Mesothelial cell of epicardium (in vitro differentiated cells): ENCODE results near the gene OSBPL2. TPM values are rescaled to one million over a fixed set of nuclear protein-coding genes. Genes with fewer than 3 reads are reported as not detected.
A peak's percentile ranks its signal among the peaks of the same experiment; 100 is the strongest.

Experiments used
- DNase-seq, 2 experiments: peaks; one replicate each; pipeline ENCODE4 v3.0.0; 2021; ENCODE audit warnings: low spot score in 2 of 2; ENCODE audit not compliant: unreplicated experiment in 2 of 2
- H3K27ac Mint-ChIP-seq: 2 replicates; pipeline ENCODE4 v1.8.0; 2021; ENCODE audit warnings: mixed read lengths
- H3K27me3 Mint-ChIP-seq: 2 replicates; pipeline ENCODE4 v1.8.0; 2021; ENCODE audit warnings: low read depth, mixed read lengths
- H3K36me3 Mint-ChIP-seq: 2 replicates; pipeline ENCODE4 v1.8.0; 2021; ENCODE audit warnings: mixed read lengths
- H3K4me1 Mint-ChIP-seq: 2 replicates; pipeline ENCODE4 v1.8.0; 2021; ENCODE audit warnings: mixed read lengths
- H3K4me3 Mint-ChIP-seq: 2 replicates; pipeline ENCODE4 v1.8.0; 2021; ENCODE audit warnings: mild to moderate bottlenecking, moderate library complexity, mixed read lengths
- H3K9me3 Mint-ChIP-seq: 2 replicates; pipeline ENCODE4 v1.8.0; 2021; ENCODE audit warnings: mixed read lengths
- CTCF ChIP-seq: fragments of 200-600 bp; sonication (generic); IDR thresholded peaks from one replicate; pipeline ENCODE4 v1.5.0; 2021; ENCODE audit warnings: antibody characterized with exemption; ENCODE audit not compliant: unreplicated experiment
- total RNA-seq: library from RNA; stranded (reverse); gene quantifications from 3 replicates; pipeline ENCODE4 v1.2.1, GENCODE V29; 2021

Gene OSBPL2
- total RNA-seq, 1 donor from 2014 or later, result 57.7 TPM

GRCh38 chr20:62306414-62307187, 68.3 kb downstream of the OSBPL2 start:
- no peak for DNase-seq
- peaks cover 3% of the 10 kb centered on the region for H3K36me3 Mint-ChIP-seq
- no peaks in the 10 kb centered on the region for H3K27me3 Mint-ChIP-seq
- no peaks in the 10 kb centered on the region for H3K9me3 Mint-ChIP-seq
- no peak overlapping the region for H3K4me3 Mint-ChIP-seq
- peaks cover 15% of the 10 kb centered on the region for H3K4me1 Mint-ChIP-seq
- no peak for TF ChIP-seq CTCF
- H3K27ac Mint-ChIP-seq, result peak overlapping the region; percentile 34

GRCh38 chr20:62307226-62308101, 69.1 kb downstream of the OSBPL2 start:
- peaks cover 15% of the 10 kb centered on the region for H3K4me1 Mint-ChIP-seq
- no peaks in the 10 kb centered on the region for H3K9me3 Mint-ChIP-seq
- no peak for TF ChIP-seq CTCF
- DNase-seq, result no peak
- H3K4me3 Mint-ChIP-seq, result no peak overlapping the region
- H3K27ac Mint-ChIP-seq, result no peak overlapping the region
- no peaks in the 10 kb centered on the region for H3K27me3 Mint-ChIP-seq
- H3K36me3 Mint-ChIP-seq, result peaks cover 3% of the 10 kb centered on the region

GRCh38 chr20:62308102-62308822, 69.9 kb downstream of the OSBPL2 start:
- H3K4me3 Mint-ChIP-seq, result no peak overlapping the region
- no peaks in the 10 kb centered on the region for H3K9me3 Mint-ChIP-seq
- H3K27me3 Mint-ChIP-seq, result no peaks in the 10 kb centered on the region
- no peak for TF ChIP-seq CTCF
- peaks cover 3% of the 10 kb centered on the region for H3K36me3 Mint-ChIP-seq
- peak overlapping the region; percentile 30 for H3K27ac Mint-ChIP-seq
- H3K4me1 Mint-ChIP-seq, result peaks cover 15% of the 10 kb centered on the region
- no peak for DNase-seq

GRCh38 chr20:62309198-62309944, 71.0 kb downstream of the OSBPL2 start:
- DNase-seq, result no peak
- Mint-ChIP-seq H3K4me1 (peaks cover 7% of the 10 kb centered on the region), H3K36me3 (peaks cover 3% of the 10 kb centered on the region), H3K4me3 (no peak overlapping the region), H3K27me3 (no peaks in the 10 kb centered on the region), H3K9me3 (no peaks in the 10 kb centered on the region), H3K27ac (no peak overlapping the region)
- TF ChIP-seq CTCF, result no peak
